ENCODE measurements around the gene PLCB4. TPM values are rescaled to one million over a fixed set of nuclear protein-coding genes. Genes with fewer than 3 reads are reported as not detected.

The PLCB4 gene
- total and polyA plus RNA-seq, 12 donors: 0.26 to 8.5 (median 2.8) TPM

DNA sequence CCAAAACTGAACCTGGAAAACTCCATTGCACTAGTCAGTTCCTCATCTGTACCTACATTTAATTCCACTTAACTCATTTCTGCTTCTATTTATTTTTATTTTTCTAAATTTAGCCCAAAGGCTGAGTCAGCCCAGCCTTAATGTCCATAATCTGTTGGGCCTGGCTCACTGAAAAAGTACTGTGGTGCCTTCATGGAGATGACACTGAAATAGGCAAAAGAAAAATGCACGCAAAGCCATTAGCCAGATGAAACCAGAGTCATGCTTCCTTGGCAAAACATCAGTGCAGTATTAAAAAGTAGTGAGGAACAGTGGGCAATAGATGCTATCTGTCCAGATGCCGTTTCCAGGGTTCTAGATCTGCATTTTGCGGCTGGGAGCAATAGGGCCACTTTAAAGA is 14.7 kb upstream of the PLCB4 start:
- Histone ChIP-seq H3K4me3 (no peak overlapping the region), H3K36me3 (replicated peaks in 1 of 2) (no peaks in the 10 kb centered on the region), H3K4me1 (replicated peaks in 1 of 2) (no peaks in the 10 kb centered on the region), H3K27me3 (no peaks in the 10 kb centered on the region), H3K9me3 (replicated peaks in 1 of 3) (no peaks in the 10 kb centered on the region), H3K27ac (no peak overlapping the region)
- intact Hi-C loops (cut with DNase I): no loop called here
- 83 to 91% (median 85%) methylated on average over 3 of the region's 3 CpGs for WGBS, 4 donors
- DNase-seq: no peak
- TF ChIP-seq CTCF (IDR thresholded peaks at IDR 0.05) (no peak), POLR2A (IDR thresholded peaks at IDR 0.05) (no peak)

DNA sequence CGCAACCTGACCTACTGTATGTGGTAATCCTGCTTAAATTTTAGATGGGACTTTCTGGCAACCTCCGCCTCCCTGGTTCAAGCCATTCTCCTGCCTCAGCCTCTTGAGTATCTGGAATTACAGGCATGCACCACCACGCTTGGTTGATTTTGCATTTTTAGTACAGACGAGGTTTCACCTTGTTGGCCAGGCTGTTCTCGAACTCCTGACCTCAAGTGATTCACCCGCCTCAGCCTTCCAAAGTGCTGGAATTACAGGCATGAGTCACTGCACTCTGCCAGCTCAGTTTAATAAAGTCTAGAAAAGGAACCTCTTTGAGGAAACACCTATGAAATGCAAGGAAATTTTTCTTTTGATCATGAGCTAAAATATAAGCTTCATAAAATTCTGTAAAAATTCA is 9.0 kb upstream of the PLCB4 start:
- intact Hi-C loops (cut with DNase I): no loop called here
- WGBS, 4 donors: 74 to 84% (median 80%) methylated on average over 6 of the region's 6 CpGs
- Histone ChIP-seq H3K27me3 (no peaks in the 10 kb centered on the region), H3K9me3 (replicated peaks in 1 of 3) (no peaks in the 10 kb centered on the region), H3K36me3 (replicated peaks in 1 of 2) (no peaks in the 10 kb centered on the region), H3K4me1 (replicated peaks in 1 of 2) (no peaks in the 10 kb centered on the region), H3K4me3 (no peak overlapping the region), H3K27ac (no peak overlapping the region)
- TF ChIP-seq POLR2A (IDR thresholded peaks at IDR 0.05): no peak
- TF ChIP-seq CTCF (IDR thresholded peaks at IDR 0.05): no peak
- no peak for DNase-seq

- no peak for TF ChIP-seq CTCF (IDR thresholded peaks at IDR 0.05)
- TF ChIP-seq POLR2A (IDR thresholded peaks at IDR 0.05): no peak
- DNase-seq: no peak
- 83 to 94% (median 91%) methylated on average over 1 of the region's 1 CpG for WGBS, 4 donors
- no peaks in the 10 kb centered on the region for H3K9me3 ChIP-seq (replicated peaks in 1 of 3)
- no peak overlapping the region for H3K4me3 ChIP-seq
- intact Hi-C loops (cut with DNase I): no loop called here
- no peaks in the 10 kb centered on the region for H3K27me3 ChIP-seq
- no peak overlapping the region for H3K27ac ChIP-seq
- H3K4me1 ChIP-seq (replicated peaks in 1 of 2): no peaks in the 10 kb centered on the region
- H3K36me3 ChIP-seq (replicated peaks in 1 of 2): no peaks in the 10 kb centered on the region
Observed at GRCh38 chr20:9061434-9061833, 7.5 kb upstream of the PLCB4 start.

DNA sequence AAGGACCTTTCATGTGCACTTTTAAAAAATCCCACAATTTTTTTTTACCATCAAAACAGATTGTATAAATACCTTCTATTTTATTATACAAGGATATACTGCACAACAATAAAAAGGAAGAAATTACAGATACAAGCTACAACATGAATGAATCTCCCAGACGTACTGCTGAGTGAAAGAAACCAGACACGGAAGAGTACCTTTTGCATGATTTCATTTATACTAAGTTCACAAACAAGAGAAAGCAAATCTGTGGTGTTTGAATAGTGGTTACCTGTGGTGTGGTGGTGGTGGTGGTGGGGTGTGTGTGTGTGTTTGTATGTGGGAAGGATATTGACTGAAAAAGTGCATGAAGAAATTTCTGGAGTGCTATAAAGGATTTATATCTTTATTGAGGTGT is 6.8 kb upstream of the PLCB4 start:
- no peak overlapping the region for H3K4me3 ChIP-seq
- H3K9me3 ChIP-seq (replicated peaks in 1 of 3): no peaks in the 10 kb centered on the region
- H3K27me3 ChIP-seq: no peaks in the 10 kb centered on the region
- H3K4me1 ChIP-seq (replicated peaks in 1 of 2): no peaks in the 10 kb centered on the region
- H3K27ac ChIP-seq: no peak overlapping the region
- DNase-seq: no peak
- TF ChIP-seq POLR2A (IDR thresholded peaks at IDR 0.05) (no peak), CTCF (IDR thresholded peaks at IDR 0.05) (no peak)
- intact Hi-C loops (cut with DNase I): no loop called here
- 82 to 86% (median 84%) methylated on average over 2 of the region's 2 CpGs for WGBS, 4 donors
- no peaks in the 10 kb centered on the region for H3K36me3 ChIP-seq (replicated peaks in 1 of 2)

All from adrenal gland (tissue), 12 donors.